Neural cell (in vitro differentiated cells): ENCODE data around the gene HELZ2. TPM values are rescaled to one million over a fixed set of nuclear protein-coding genes. Genes with fewer than 3 reads are reported as not detected.

Experiments
- H2AFZ ChIP-seq: fragments of 200-600, 300-800 bp; sonication (generic), shearing (Covaris generic); 2 replicates; pipeline ENCODE4 v1.6.0; 2014; ENCODE audit warnings: low read depth, mild to moderate bottlenecking, antibody characterized with exemption, low read length, moderate library complexity
- H3F3A ChIP-seq: fragments of 200-600 bp; shearing (Covaris generic); 2 replicates; pipeline ENCODE4 v1.6.1; 2016; ENCODE audit warnings: mild to moderate bottlenecking, moderate library complexity, mixed read lengths, antibody characterized with exemption, low read length; ENCODE audit not compliant: insufficient read depth, poor library complexity, severe bottlenecking
- H3K27ac ChIP-seq: fragments of 200-600, 300-800 bp; sonication (generic), shearing (Covaris generic); 2 replicates; pipeline ENCODE4 v1.5.1; 2014; ENCODE audit warnings: mild to moderate bottlenecking, low read length, moderate library complexity
- H3K27me3 ChIP-seq: fragments of 300-800, 200-600 bp; sonication (generic), shearing (Covaris generic); 2 replicates; pipeline ENCODE4 v1.6.0; 2014; ENCODE audit warnings: mild to moderate bottlenecking, low read depth, low read length, moderate library complexity; ENCODE audit not compliant: insufficient read depth
- H3K36me3 ChIP-seq: fragments of 300-800, 200-600 bp; sonication (generic), shearing (Covaris generic); 2 replicates; pipeline ENCODE4 v1.5.1; 2014; ENCODE audit warnings: mild to moderate bottlenecking, antibody characterized with exemption, low read length, moderate library complexity; ENCODE audit not compliant: insufficient read depth
- H3K4me2 ChIP-seq: fragments of 300-800, 200-600 bp; sonication (generic), shearing (Covaris generic); 2 replicates; pipeline ENCODE4 v1.6.0; 2014; ENCODE audit warnings: mild to moderate bottlenecking, low read length
- H3K4me3 ChIP-seq: fragments of 300-800, 200-600 bp; sonication (generic), shearing (Covaris generic); 2 replicates; pipeline ENCODE4 v1.5.1; 2014; ENCODE audit warnings: mild to moderate bottlenecking, low read length, moderate library complexity
- H3K79me2 ChIP-seq: fragments of 200-600 bp; shearing (Covaris generic); replicated peaks from 2 replicates; pipeline ENCODE4 v1.6.0; 2014; ENCODE audit warnings: mild to moderate bottlenecking, low read length, moderate library complexity; ENCODE audit not compliant: insufficient read depth
- H3K9ac ChIP-seq: fragments of 300-800, 200-600 bp; sonication (generic), shearing (Covaris generic); 2 replicates; pipeline ENCODE4 v1.6.1; 2016; ENCODE audit warnings: mild to moderate bottlenecking, low read length, mixed read lengths
- H3K9me2 ChIP-seq: fragments of 200-600 bp; shearing (Covaris generic); 2 replicates; pipeline ENCODE4 v1.6.1; 2016; ENCODE audit warnings: mild to moderate bottlenecking, low read length, mixed read lengths; ENCODE audit not compliant: insufficient read depth
- H3K9me3 ChIP-seq: fragments of 200-600, 300-800 bp; sonication (generic), shearing (Covaris generic); 2 replicates; pipeline ENCODE4 v1.6.1; 2016; ENCODE audit warnings: mild to moderate bottlenecking, mixed run types, low read length, moderate library complexity, mixed read lengths
- H4K20me1 ChIP-seq: fragments of 200-600 bp; shearing (Covaris generic); 2 replicates; pipeline ENCODE4 v1.6.1; 2016; ENCODE audit warnings: mild to moderate bottlenecking, mixed run types; ENCODE audit not compliant: insufficient read depth
- CTCF ChIP-seq: fragments of 450-650 bp; IDR thresholded peaks from 2 replicates; pipeline ENCODE4 v1.5.1; 2014; ENCODE audit warnings: antibody characterized with exemption, mild to moderate bottlenecking, moderate library complexity; ENCODE audit not compliant: poor library complexity, severe bottlenecking
- EP300 ChIP-seq: fragments of 450-650 bp; conservative IDR thresholded peaks from 2 replicates; pipeline ENCODE4 v1.6.1; 2014; ENCODE audit warnings: antibody characterized with exemption, mild to moderate bottlenecking, moderate library complexity; ENCODE audit not compliant: poor library complexity, severe bottlenecking
- EZH2 ChIP-seq: fragments of 200-600, 300-800 bp; shearing (Covaris generic), sonication (generic); IDR thresholded peaks from 2 replicates; pipeline ENCODE4 v1.6.1; 2014; ENCODE audit warnings: antibody characterized with exemption, low read length, borderline replicate concordance, mild to moderate bottlenecking; ENCODE audit not compliant: insufficient read depth, poor library complexity, severe bottlenecking
- MXI1 ChIP-seq: fragments of 450-650 bp; conservative IDR thresholded peaks from 2 replicates; pipeline ENCODE4 v1.6.1; 2014; ENCODE audit warnings: antibody characterized with exemption, mild to moderate bottlenecking; ENCODE audit not compliant: poor library complexity, severe bottlenecking
- POLR2AphosphoS5 ChIP-seq: IDR thresholded peaks from 2 replicates; pipeline ENCODE4 v1.6.1; 2012
- RAD21 ChIP-seq: fragments of 450-650 bp; conservative IDR thresholded peaks from 2 replicates; pipeline ENCODE4 v1.6.1; 2014; ENCODE audit warnings: antibody characterized with exemption, mild to moderate bottlenecking, moderate library complexity
- REST ChIP-seq: IDR thresholded peaks from 2 replicates; pipeline ENCODE4 v1.6.1; 2012; ENCODE audit warnings: borderline replicate concordance
- SMC3 ChIP-seq: fragments of 450-650 bp; conservative IDR thresholded peaks from 2 replicates; pipeline ENCODE4 v1.6.1; 2014; ENCODE audit warnings: antibody characterized with exemption, mild to moderate bottlenecking, moderate library complexity; ENCODE audit not compliant: poor library complexity
- TAF1 ChIP-seq: IDR thresholded peaks from 2 replicates; pipeline ENCODE4 v1.6.1; 2012; ENCODE audit warnings: low read depth
- polyA minus RNA-seq: library from RNA; depleted of rRNA, polyadenylated mRNA; stranded (reverse); fragments of >200 nt; gene quantifications from 2 replicates; pipeline ENCODE4 v1.2.3, GENCODE V29; 2014
- polyA plus RNA-seq: library from polyadenylated mRNA; depleted of rRNA; stranded (reverse); fragments of >200 nt; gene quantifications from 2 replicates; pipeline ENCODE4 v1.2.3, GENCODE V29; 2014

HELZ2 gene
- polyA plus RNA-seq (0.40 and 1.3 TPM in 2 replicates), polyA minus RNA-seq (2.9 and 3.7 TPM in 2 replicates)

- Histone ChIP-seq H3K9ac (peak within 1 kb of the TSS; percentile 42), H3K79me2 (no peaks in the 10 kb centered on the region), H3F3A (no peaks in the 10 kb centered on the region), H3K4me2 (no peak within 1 kb of the TSS), H3K9me3 (no peaks in the 10 kb centered on the region), H3K27me3 (no peaks in the 10 kb centered on the region), H4K20me1 (no peaks in the 10 kb centered on the region), H3K9me2 (no peaks in the 10 kb centered on the region), H3K36me3 (no peaks in the 10 kb centered on the region), H2AFZ (no peak within 1 kb of the TSS), H3K4me3 (peak within 1 kb of the TSS; percentile 53), H3K27ac (no peak within 1 kb of the TSS)
- TF ChIP-seq MXI1 (no peak), EP300 (no peak), POLR2AphosphoS5 (no peak), EZH2 (no peak), TAF1 (no peak), SMC3 (no peak), REST (no peak), RAD21 (no peak), CTCF (no peak)
These were observed at the start of gene HELZ2 for GRCh38 chr20:63574156-63574828. Gene HELZ2, minus strand, starts transcription at chr20:63574239. Its CDS starts 1,854 bp downstream, at chr20:63572385.

- H3K79me2 ChIP-seq, result peaks cover 23% of the 10 kb centered on the region
- H3K9me3 ChIP-seq, result no peaks in the 10 kb centered on the region
These were observed 48.7 kb upstream of the HELZ2 start for GRCh38 chr20:63622732-63623131.

More at GRCh38 chr20:63622732-63623131, 48.7 kb upstream of the HELZ2 start:
- H3K4me2 ChIP-seq, result no peak overlapping the region
- no peaks in the 10 kb centered on the region for H3F3A ChIP-seq
- no peak overlapping the region for H3K27ac ChIP-seq
- H3K27me3 ChIP-seq, result no peaks in the 10 kb centered on the region
- H3K9ac ChIP-seq, result no peak overlapping the region
- TF ChIP-seq REST (no peak), EP300 (no peak), MXI1 (no peak), RAD21 (no peak), SMC3 (no peak), TAF1 (no peak), CTCF (no peak), EZH2 (no peak)
- H3K36me3 ChIP-seq, result no peaks in the 10 kb centered on the region
- H4K20me1 ChIP-seq, result no peaks in the 10 kb centered on the region
- no peak overlapping the region for H2AFZ ChIP-seq
- no peak overlapping the region for H3K4me3 ChIP-seq
- no peaks in the 10 kb centered on the region for H3K9me2 ChIP-seq
